ENCODE results near the gene TMEM132C.
"Not testable (repeated sequence)": the region's sequence is repeated elsewhere in the genome, so short reads cannot be mapped to it uniquely, and the experiment has no call there.

The TMEM132C gene

DNA sequence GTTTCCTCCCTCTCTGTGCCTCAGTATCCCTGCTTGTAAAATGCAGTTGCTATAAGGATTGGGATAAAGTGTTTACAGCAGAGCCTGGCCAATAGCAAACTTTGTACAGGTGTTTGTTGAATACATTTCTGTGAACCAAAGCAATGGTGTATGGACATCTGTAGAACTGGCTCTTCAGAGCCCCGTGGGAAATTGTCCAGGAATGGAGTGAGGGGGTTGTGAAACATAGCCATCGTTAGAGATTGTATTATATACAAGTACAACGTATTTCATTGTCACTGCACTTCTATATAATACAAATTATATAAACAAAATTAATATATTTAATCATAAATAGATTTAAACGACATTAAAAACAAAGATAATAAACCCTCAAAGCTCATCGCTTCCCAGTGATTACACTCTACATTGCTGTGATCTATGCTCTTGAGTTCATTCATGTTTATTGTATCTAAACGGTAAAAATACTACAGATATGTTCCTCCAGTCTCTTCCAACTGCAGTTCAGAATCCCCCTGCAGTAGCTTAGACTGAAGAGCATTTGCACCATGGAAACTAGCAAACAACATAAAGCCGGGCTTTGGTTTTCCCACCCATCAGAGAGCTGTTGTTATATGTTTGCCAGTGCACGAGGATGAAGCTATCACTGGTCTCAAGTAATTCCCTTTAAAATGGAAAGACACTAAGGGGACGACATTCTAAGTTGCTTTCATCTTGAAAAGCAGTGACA, 216.7 kb downstream of the TMEM132C start:
- no peak for DNase-seq (ENCODE audit: low spot score)

DNA sequence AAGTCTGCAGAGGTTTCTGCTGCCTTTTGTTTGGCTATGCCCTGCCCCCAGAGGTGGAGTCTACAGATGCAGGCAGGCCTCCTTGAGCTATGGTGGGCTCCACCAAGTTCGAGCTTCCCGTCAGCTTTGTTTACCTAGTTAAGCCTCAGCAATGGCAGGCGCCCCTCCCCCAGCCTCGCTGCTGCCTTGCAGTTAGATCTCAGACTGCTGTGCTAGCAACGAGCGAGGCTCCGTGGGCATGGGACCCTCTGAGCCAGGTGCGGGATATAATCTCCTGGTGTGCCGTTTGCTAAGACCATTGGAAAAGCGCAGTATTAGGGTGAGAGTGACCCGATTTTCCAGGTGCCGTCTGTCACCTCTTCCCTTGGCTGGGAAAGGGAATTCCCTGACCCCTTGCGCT, 230.4 kb downstream of the TMEM132C start:
- DNase-seq (ENCODE audit: low spot score) = not testable (repeated sequence)

DNA sequence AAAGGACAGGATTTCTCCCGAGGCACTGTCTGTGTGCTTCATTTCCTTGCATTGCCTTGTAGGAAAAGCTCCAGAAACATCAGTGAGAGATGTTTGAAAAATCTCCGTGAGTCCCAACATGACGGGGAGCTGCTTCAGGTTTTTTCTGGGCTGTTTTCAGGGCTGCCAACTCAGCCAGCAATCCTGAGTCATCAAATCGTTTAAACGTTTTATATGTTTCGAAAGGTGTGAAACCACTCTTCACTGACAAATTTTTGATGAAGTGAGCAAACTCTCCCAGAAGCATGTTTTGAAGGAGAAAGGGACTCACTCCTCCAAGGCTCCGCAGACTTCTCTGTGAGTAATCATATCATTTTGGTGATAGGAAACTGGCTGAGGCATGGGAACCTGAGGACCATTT, 240.5 kb downstream of the TMEM132C start:
- no peak for DNase-seq (ENCODE audit: low spot score)

DNA sequence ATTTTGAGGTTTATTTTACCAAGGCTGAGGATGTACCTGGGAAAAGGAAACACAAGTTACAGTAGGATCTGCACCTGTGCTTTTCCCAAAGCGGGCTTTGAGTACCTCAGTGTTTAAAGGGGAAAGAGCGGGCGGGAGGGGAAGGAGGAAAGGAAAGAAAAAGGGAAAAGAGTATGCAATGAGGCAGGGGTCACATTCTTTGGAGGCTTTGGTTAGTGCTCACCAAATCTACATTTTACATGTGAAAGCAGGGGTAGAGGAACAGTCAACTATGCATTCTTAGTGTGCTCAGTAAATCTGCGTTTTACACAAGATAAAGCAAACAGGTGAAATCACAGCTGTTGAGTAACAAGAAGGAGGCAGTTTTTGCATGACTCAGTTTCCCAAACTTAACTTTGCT, 242.2 kb downstream of the TMEM132C start:
- DNase-seq (ENCODE audit: low spot score) = no peak

DNA sequence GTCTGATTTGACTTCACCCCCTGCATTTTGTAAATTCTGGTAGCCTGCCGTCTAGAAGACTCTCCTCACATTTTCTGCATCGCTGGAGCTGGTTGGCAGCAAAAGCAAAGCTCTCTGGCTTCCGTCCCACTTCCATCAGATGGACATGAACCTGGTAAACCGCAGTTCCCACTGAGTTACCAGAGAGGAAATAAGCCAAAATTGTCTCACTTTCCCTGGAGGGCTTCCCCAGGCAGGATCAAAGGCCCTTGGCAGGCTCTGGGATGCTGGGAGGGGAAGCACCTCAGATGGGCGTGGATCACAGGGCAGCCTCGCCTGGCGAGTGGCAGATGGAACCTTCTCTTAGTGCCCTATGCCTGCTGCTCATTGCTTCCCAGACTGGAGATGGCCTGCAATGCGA, 243.5 kb downstream of the TMEM132C start:
- DNase-seq (ENCODE audit: low spot score) = no peak

DNA sequence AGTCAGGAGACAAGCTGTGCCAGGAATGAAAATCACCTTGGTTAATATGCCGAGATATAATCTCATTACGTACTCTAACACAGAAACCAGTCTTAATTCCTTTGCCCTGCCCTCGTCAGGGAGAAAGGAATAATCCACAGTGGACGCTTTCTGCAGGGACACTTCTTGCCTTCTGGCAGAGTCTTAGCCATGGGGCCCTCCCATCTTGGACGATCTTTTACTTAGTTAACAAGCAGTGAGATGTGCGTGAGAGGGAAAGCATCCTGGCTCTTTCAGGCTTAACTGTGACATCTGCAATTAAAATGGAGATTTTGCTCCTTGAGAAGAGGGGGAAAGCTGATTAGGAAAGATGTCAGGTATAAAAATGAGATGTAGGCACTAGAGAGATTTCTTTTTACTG, 246.4 kb downstream of the TMEM132C start:
- no peak for DNase-seq (ENCODE audit: low spot score)

- no peak for DNase-seq (ENCODE audit: low spot score)
Observed at GRCh38 chr12:128513831-128514230, 246.9 kb downstream of the TMEM132C start.

GRCh38 chr12:128518644-128519043, 251.7 kb downstream of the TMEM132C start:
- no peak for DNase-seq (ENCODE audit: low spot score)

- no peak for DNase-seq (ENCODE audit: low spot score)
Observed at GRCh38 chr12:128519426-128519825, 252.5 kb downstream of the TMEM132C start.

- no peak for DNase-seq (ENCODE audit: low spot score)
Observed at GRCh38 chr12:128521981-128522380, 255.0 kb downstream of the TMEM132C start.

DNA sequence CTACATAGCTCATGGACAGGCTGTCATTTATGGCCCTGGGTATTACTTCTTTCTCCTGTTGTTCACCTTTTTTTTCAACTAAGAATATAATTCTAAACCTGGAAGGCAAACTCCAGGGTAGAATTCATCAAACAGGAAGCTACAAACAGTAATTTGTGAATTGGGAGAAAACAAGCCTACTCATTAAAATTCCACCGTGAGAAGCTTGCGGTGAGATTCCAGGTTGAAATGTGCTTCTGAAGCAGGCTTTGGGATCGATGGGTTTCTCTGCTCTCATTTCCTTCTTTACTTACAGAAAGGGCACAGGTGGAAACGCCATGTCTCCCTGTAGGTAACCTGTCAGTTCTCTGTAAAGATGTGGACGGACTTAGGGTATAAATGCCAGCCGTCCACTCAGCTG, 257.5 kb downstream of the TMEM132C start:
- DNase-seq (ENCODE audit: low spot score) = no peak

- DNase-seq (ENCODE audit: low spot score) = no peak
Observed at GRCh38 chr12:128531170-128531569, 264.2 kb downstream of the TMEM132C start.

GRCh38 chr12:128534906-128535305, 267.9 kb downstream of the TMEM132C start:
- DNase-seq (ENCODE audit: low spot score) = no peak

DNA sequence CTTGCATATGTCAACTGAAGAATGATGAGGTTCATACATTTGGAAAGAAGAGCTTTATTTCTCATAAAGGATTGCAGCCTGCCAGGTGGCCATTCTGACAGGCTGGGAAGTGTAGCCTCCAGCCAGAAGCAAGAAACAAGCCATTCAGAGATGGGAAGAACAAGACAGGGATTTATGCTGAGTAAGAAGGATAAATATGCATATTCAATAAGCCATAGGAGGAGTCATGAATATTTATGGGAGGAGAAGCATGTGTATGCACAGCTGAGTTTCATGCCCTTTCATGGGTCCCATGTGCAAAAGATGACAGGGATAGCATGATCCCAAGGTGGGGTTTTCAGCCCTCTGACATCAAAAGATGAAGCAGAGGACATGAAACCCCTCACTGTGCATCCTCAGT, 269.8 kb downstream of the TMEM132C start:
- DNase-seq (ENCODE audit: low spot score) = no peak

- DNase-seq (ENCODE audit: low spot score) = no peak
Observed at GRCh38 chr12:128537668-128538067, 270.7 kb downstream of the TMEM132C start.

GRCh38 chr12:128542844-128543243, 275.9 kb downstream of the TMEM132C start:
- DNase-seq (ENCODE audit: low spot score) = no peak

GRCh38 chr12:128543460-128543859, 276.5 kb downstream of the TMEM132C start:
- DNase-seq (ENCODE audit: low spot score) = no peak

- DNase-seq (ENCODE audit: low spot score) = no peak
Observed at GRCh38 chr12:128543971-128544370, 277.0 kb downstream of the TMEM132C start.

- no peak for DNase-seq (ENCODE audit: low spot score)
Observed at GRCh38 chr12:128548949-128549348, 282.0 kb downstream of the TMEM132C start.

GRCh38 chr12:128549601-128550218, 282.7 kb downstream of the TMEM132C start:
- no peak for DNase-seq (ENCODE audit: low spot score)

GRCh38 chr12:128551266-128551665, 284.3 kb downstream of the TMEM132C start:
- DNase-seq (ENCODE audit: low spot score) = no peak

DNA sequence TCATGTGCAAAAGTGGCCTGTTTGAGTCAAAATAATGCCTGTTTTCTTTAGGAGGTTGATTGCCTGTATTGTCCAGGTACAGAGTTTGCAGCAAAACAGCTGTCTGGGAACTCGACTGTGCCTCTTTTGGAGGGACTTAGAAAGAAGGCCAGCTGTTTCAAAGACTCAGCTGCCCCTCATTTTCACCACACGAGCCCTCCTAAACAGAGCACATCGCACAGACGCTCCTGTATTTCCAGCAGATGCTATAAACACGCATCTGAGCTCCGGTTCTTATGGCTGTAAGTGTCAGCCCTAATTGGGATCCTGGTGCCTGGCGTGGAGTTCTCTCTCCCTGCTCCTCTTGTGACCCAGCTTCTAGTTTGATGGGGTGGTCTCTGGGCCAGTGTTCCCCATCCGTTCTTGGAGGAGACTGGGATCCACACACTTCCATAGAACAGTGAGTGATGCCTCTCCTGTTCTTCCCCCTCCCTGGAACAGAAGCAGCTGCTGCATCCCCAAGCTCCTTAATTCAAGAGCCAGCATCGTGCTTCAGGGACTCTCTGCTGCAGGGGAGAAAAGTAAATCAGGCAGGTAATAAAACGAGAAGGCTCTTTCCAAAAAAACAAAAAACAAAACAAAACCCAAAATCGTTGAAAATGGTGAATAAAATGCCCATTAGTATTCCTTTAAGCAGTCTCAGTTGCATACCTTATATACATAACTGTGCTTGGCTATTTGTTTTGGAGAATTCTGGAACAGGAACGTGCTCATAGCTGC, 287.8 kb downstream of the TMEM132C start:
- DNase-seq (ENCODE audit: low spot score) = no peak

DNA sequence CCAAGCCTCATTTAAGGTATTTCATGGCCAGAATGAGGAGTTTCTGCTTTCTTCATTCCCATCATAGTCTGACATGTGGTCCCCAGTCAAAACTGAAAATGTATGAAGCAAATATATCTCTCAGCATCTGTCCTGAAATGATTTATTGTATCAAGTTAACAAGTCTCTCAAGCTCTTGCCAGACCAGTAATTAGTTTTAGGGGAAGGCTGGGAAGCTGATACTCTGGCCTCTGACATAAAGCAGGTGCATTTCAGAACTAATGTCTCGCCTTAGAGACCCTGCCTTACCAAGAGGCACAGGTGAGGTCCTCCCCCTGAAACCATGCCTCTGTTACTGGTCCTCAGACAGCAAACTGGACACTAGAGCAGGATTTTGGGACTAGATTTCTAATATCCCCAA, 290.3 kb downstream of the TMEM132C start:
- no peak for DNase-seq (ENCODE audit: low spot score)

All from hematopoietic multipotent progenitor cell treated with erythropoietin and hydrocortisone succinate and interleukin-3 and kit ligand, for 17 days (in vitro differentiated cells).